Measurements from ENCODE around the gene SGTA.

SGTA gene

GRCh38 chr19:2787115-2787514, 4.0 kb upstream of the SGTA start:
- TF ChIP-seq, protein P1, sequence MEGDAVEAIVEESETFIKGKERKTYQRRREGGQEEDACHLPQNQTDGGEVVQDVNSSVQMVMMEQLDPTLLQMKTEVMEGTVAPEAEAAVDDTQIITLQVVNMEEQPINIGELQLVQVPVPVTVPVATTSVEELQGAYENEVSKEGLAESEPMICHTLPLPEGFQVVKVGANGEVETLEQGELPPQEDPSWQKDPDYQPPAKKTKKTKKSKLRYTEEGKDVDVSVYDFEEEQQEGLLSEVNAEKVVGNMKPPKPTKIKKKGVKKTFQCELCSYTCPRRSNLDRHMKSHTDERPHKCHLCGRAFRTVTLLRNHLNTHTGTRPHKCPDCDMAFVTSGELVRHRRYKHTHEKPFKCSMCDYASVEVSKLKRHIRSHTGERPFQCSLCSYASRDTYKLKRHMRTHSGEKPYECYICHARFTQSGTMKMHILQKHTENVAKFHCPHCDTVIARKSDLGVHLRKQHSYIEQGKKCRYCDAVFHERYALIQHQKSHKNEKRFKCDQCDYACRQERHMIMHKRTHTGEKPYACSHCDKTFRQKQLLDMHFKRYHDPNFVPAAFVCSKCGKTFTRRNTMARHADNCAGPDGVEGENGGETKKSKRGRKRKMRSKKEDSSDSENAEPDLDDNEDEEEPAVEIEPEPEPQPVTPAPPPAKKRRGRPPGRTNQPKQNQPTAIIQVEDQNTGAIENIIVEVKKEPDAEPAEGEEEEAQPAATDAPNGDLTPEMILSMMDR (IDR thresholded peaks at IDR 0.05; ENCODE audit: low read depth, low read length, missing control alignments), result no peak
- in situ Hi-C loops (cut with HindIII; ENCODE audit: low sequenced_read_pairs), result no loop called here
- no peak for DNase-seq (ENCODE audit: low read depth)
- H3K4me3 ChIP-seq (ENCODE audit: low read depth, low read length), result no peak overlapping the region

DNA sequence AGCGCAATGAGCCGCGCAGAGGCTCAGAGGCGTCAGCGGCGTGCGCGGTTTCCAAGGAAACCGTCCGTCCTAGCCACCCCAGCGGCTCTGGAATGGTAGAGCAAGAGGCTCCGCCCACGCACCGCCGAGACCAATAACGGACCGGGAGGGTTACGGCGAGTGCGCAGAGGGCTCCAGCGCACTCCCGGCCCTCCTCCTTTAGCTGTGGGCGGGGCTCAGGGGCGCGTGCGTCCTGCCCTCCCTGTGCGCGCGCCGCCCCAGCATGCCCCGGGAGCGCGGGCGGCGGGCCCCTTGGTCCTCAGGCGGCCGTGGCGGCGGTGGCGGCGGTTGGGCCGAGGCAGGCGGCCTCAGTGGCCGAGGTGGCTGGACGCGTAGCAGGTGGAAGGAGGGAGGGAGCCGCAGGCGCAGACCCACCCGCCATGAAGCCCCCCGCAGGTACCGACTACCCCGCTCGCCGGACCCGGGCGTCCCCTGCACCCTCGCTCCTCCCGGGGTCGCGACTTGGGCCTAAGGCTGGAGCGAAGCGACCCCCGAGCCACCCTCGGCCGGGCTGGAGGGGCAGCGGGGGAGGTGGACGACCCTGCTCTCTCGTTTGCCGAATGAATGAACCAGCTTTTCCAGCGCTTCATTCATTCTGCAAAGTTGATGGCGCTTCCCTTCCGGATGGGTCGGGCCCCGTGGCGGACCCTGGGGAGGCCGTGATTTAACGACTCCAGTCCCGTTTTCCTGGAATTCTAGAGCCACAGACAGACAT, 2.3 kb upstream of the SGTA start, which contains the start of gene THOP1:
THOP1 (plus strand) TSS at position 260 of the 754 bp plus-strand sequence; CDS start at position 420, 160 bp downstream.
- TF ChIP-seq, protein P1 (IDR thresholded peaks at IDR 0.05; ENCODE audit: low read depth, low read length, missing control alignments), result no peak
- peak within 1 kb of the TSS; percentile 88 for H3K4me3 ChIP-seq (ENCODE audit: low read depth, low read length)
- in situ Hi-C loops (cut with HindIII; ENCODE audit: low sequenced_read_pairs), result no loop called here
- peak; percentile 95 for DNase-seq (ENCODE audit: low read depth)

DNA sequence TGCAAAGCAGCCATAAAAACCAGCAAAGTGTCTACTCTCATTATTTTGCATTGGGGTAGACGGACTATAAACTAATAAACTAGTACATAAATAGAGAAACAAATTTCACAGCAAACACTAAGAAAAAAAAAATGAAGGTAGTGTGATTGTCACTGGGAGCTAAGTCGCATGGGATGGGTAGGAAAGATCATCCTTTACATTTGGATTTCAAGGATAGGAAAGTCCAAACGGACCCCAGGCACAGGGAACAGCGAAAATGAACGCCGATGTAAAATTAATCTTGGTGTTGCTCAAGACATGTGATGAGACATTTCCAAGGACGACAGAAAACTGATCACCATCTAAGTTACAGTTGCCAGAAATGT, 690 bp upstream of the SGTA start:
- TF ChIP-seq, protein P1 (IDR thresholded peaks at IDR 0.05; ENCODE audit: low read depth, low read length, missing control alignments), result no peak
- in situ Hi-C loops (cut with HindIII; ENCODE audit: low sequenced_read_pairs), result no loop called here
- H3K4me3 ChIP-seq (ENCODE audit: low read depth, low read length), result peak overlapping the region; percentile 99
- no peak for DNase-seq (ENCODE audit: low read depth)

- in situ Hi-C loops (cut with HindIII; ENCODE audit: low sequenced_read_pairs), result no loop called here
- peak overlapping the region; percentile 99 for H3K4me3 ChIP-seq (ENCODE audit: low read depth, low read length)
- TF ChIP-seq, protein P1 (IDR thresholded peaks at IDR 0.05; ENCODE audit: low read depth, low read length, missing control alignments), result no peak
- no peak for DNase-seq (ENCODE audit: low read depth)
These were observed 641 bp downstream of the SGTA start for GRCh38 chr19:2782329-2782935.

- no peak overlapping the region for H3K4me3 ChIP-seq (ENCODE audit: low read depth, low read length)
These were observed 2.8 kb downstream of the SGTA start for GRCh38 chr19:2780284-2780683.

DNA sequence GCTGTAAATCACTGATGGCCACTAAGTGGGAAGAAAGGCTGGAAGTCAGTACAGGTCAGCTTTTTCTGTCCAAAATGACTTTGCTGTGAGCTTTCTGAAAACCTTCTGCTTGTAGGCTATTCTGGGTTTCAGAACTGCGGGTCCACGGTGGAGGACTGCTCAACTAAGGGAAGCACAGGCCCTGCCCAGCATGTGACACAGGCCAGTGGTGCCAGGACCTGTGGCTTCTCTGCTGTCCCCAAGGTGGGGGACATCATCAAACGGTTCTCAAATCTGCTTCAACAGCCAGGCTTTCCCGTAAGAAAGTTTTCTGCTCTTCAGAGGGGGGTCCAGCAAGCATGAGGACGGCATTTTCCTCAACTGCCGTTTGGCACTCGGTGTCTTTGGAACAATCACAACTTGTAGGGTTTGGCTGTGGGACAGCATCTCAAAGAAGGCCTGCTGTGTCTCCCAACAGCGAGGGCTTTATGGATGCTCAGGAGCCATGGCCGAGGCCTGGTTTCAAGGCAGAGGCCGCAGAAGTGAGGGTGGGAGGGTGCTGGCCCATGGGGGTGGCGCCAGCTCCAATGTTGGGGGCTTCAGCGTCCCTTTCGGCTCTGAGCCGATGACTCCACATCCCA, 3.8 kb downstream of the SGTA start:
- no peak overlapping the region for H3K4me3 ChIP-seq (ENCODE audit: low read depth, low read length)
- TF ChIP-seq, protein P1 (IDR thresholded peaks at IDR 0.05; ENCODE audit: low read depth, low read length, missing control alignments), result no peak
- no peak for DNase-seq (ENCODE audit: low read depth)
- in situ Hi-C loops (cut with HindIII; ENCODE audit: low sequenced_read_pairs), result no loop called here

More at GRCh38 chr19:2780284-2780683, 2.8 kb downstream of the SGTA start:
- TF ChIP-seq, protein P1 (IDR thresholded peaks at IDR 0.05; ENCODE audit: low read depth, low read length, missing control alignments), result no peak
- in situ Hi-C loops (cut with HindIII; ENCODE audit: low sequenced_read_pairs), result no loop called here
- DNase-seq (ENCODE audit: low read depth), result no peak
